Subcutaneous abdominal adipose tissue (tissue), 5 donors: ENCODE measurements around the gene KDM4B.

Experiments
- H3K27ac ChIP-seq: one replicate; pipeline ENCODE4 v1.7.0; 2013; ENCODE audit warnings: low read depth, mild to moderate bottlenecking, inconsistent platforms, low read length, moderate library complexity
- H3K27me3 ChIP-seq, 5 donors: one replicate each; pipeline ENCODE4 v1.7.0; 2013; ENCODE audit warnings: low read length in 5 of 5, inconsistent platforms in 1 of 5; ENCODE audit not compliant: control insufficient read depth in 5 of 5, insufficient read depth in 4 of 5
- H3K36me3 ChIP-seq, 5 donors: one replicate each; pipeline ENCODE4 v1.7.0; 2013; ENCODE audit warnings: low read length in 5 of 5; ENCODE audit not compliant: control insufficient read depth in 5 of 5, insufficient read depth in 5 of 5
- H3K4me1 ChIP-seq, 5 donors: one replicate each; pipeline ENCODE4 v1.7.0; 2013; ENCODE audit warnings: low read length in 5 of 5, mild to moderate bottlenecking in 3 of 5, moderate library complexity in 1 of 5; ENCODE audit not compliant: control insufficient read depth in 5 of 5, insufficient read depth in 5 of 5
- H3K4me3 ChIP-seq, 5 donors: one replicate each; pipeline ENCODE4 v1.7.0; 2013; ENCODE audit warnings: low read length in 5 of 5, low read depth in 1 of 5
- H3K9ac ChIP-seq, 5 donors: one replicate each; pipeline ENCODE4 v1.7.0; 2013; ENCODE audit warnings: low read length in 5 of 5, mild to moderate bottlenecking in 4 of 5, moderate library complexity in 3 of 5
- H3K9me3 ChIP-seq, 5 donors: one replicate each; pipeline ENCODE4 v1.7.0; 2013; ENCODE audit warnings: low read length in 5 of 5; ENCODE audit not compliant: control insufficient read depth in 5 of 5
- donor health status: healthy.
- donor health status: healthy.
- donor health status: healthy.
- donor health status: healthy.
- donor health status: healthy.

The KDM4B gene

GRCh38 chr19:5063873-5064645 is 95.1 kb downstream of the KDM4B start:
- Histone ChIP-seq H3K9me3 (peaks cover 0 to 15% (median 10%) of the 10 kb centered on the region in 5 donors), H3K4me1 (no peaks in the 10 kb centered on the region), H3K36me3 (peaks cover 0 to 69% (median 38%) of the 10 kb centered on the region in 5 donors), H3K27ac (no peak overlapping the region), H3K9ac (no peak overlapping the region), H3K27me3 (no peaks in the 10 kb centered on the region), H3K4me3 (no peak overlapping the region)

GRCh38 chr19:5064896-5065295 is 96.0 kb downstream of the KDM4B start:
- no peak overlapping the region for H3K4me3 ChIP-seq
- H3K4me1 ChIP-seq: no peaks in the 10 kb centered on the region
- no peak overlapping the region for H3K27ac ChIP-seq
- peaks cover 0 to 15% (median 10%) of the 10 kb centered on the region in 5 donors for H3K9me3 ChIP-seq
- H3K36me3 ChIP-seq: peaks cover 0 to 61% (median 33%) of the 10 kb centered on the region in 5 donors
- H3K27me3 ChIP-seq: no peaks in the 10 kb centered on the region
- H3K9ac ChIP-seq: no peak overlapping the region

GRCh38 chr19:5065663-5066093 is 96.8 kb downstream of the KDM4B start:
- H3K36me3 ChIP-seq: peaks cover 0 to 61% (median 34%) of the 10 kb centered on the region in 5 donors
- no peaks in the 10 kb centered on the region for H3K27me3 ChIP-seq
- peaks cover 0 to 13% (median 10%) of the 10 kb centered on the region in 5 donors for H3K9me3 ChIP-seq
- H3K4me3 ChIP-seq: no peak overlapping the region
- H3K9ac ChIP-seq: no peak overlapping the region
- no peak overlapping the region for H3K27ac ChIP-seq
- no peaks in the 10 kb centered on the region for H3K4me1 ChIP-seq

GRCh38 chr19:5066768-5067167 is 97.9 kb downstream of the KDM4B start:
- Histone ChIP-seq H3K9me3 (peaks cover 0 to 13% (median 10%) of the 10 kb centered on the region in 5 donors), H3K4me3 (no peak overlapping the region), H3K9ac (peak overlapping the region in 1 of 5 donors; percentile 25), H3K27me3 (no peaks in the 10 kb centered on the region), H3K27ac (no peak overlapping the region), H3K4me1 (peaks cover 0 to 8% (median 6%) of the 10 kb centered on the region in 5 donors), H3K36me3 (peaks cover 0 to 63% (median 40%) of the 10 kb centered on the region in 5 donors)

- Histone ChIP-seq H3K4me1 (peaks cover 0 to 13% (median 13%) of the 10 kb centered on the region in 5 donors), H3K9me3 (peaks cover 0 to 6% (median 3%) of the 10 kb centered on the region in 5 donors), H3K4me3 (no peak overlapping the region), H3K27me3 (no peaks in the 10 kb centered on the region), H3K27ac (no peak overlapping the region), H3K36me3 (peaks cover 0 to 56% (median 35%) of the 10 kb centered on the region in 5 donors), H3K9ac (no peak overlapping the region)
Observed at GRCh38 chr19:5067678-5068077, 98.8 kb downstream of the KDM4B start.

- peaks cover 0 to 54% (median 34%) of the 10 kb centered on the region in 5 donors for H3K36me3 ChIP-seq
Observed at GRCh38 chr19:5068233-5069072, 99.5 kb downstream of the KDM4B start.

GRCh38 chr19:5070331-5070730 is 101.4 kb downstream of the KDM4B start:
- H3K4me3 ChIP-seq: no peak overlapping the region
- H3K9me3 ChIP-seq: no peaks in the 10 kb centered on the region
- H3K27me3 ChIP-seq: no peaks in the 10 kb centered on the region
- peaks cover 0 to 21% (median 13%) of the 10 kb centered on the region in 5 donors for H3K4me1 ChIP-seq
- peaks cover 0 to 41% (median 22%) of the 10 kb centered on the region in 5 donors for H3K36me3 ChIP-seq
- no peak overlapping the region for H3K9ac ChIP-seq
- H3K27ac ChIP-seq: no peak overlapping the region

More at GRCh38 chr19:5068233-5069072, 99.5 kb downstream of the KDM4B start:
- Histone ChIP-seq H3K4me1 (peaks cover 0 to 13% (median 13%) of the 10 kb centered on the region in 5 donors), H3K27me3 (no peaks in the 10 kb centered on the region), H3K9me3 (no peaks in the 10 kb centered on the region), H3K9ac (no peak overlapping the region), H3K4me3 (no peak overlapping the region), H3K27ac (no peak overlapping the region)

- no peak overlapping the region for H3K4me3 ChIP-seq
- H3K27me3 ChIP-seq: no peaks in the 10 kb centered on the region
- no peak overlapping the region for H3K9ac ChIP-seq
- H3K27ac ChIP-seq: no peak overlapping the region
- peaks cover 0 to 43% (median 22%) of the 10 kb centered on the region in 5 donors for H3K36me3 ChIP-seq
- H3K9me3 ChIP-seq: no peaks in the 10 kb centered on the region
- H3K4me1 ChIP-seq: peaks cover 0 to 22% (median 13%) of the 10 kb centered on the region in 5 donors
Observed at GRCh38 chr19:5070930-5071329, 102.0 kb downstream of the KDM4B start.

- no peaks in the 10 kb centered on the region for H3K27me3 ChIP-seq
- peaks cover 0 to 22% (median 13%) of the 10 kb centered on the region in 5 donors for H3K4me1 ChIP-seq
- no peak overlapping the region for H3K9ac ChIP-seq
- no peak overlapping the region for H3K27ac ChIP-seq
- no peaks in the 10 kb centered on the region for H3K9me3 ChIP-seq
- H3K4me3 ChIP-seq: no peak overlapping the region
- H3K36me3 ChIP-seq: peaks cover 0 to 41% (median 22%) of the 10 kb centered on the region in 5 donors
Observed at GRCh38 chr19:5071579-5071978, 102.7 kb downstream of the KDM4B start.
